Type B pancreatic cell (in vitro differentiated cells): Measurements from ENCODE around the gene CCDC12. TPM values are rescaled to one million over a fixed set of nuclear protein-coding genes. Genes with fewer than 3 reads are reported as not detected.

ENCODE experiments used
- DNase-seq: peaks from one replicate; pipeline ENCODE4 v3.0.0; 2021; ENCODE audit warnings: mixed read lengths; ENCODE audit not compliant: unreplicated experiment; ENCODE audit errors: extremely low spot score
- H3K27ac Mint-ChIP-seq: 2 replicates; pipeline ENCODE4 v1.8.0; 2021; ENCODE audit warnings: mild to moderate bottlenecking, mixed read lengths
- H3K27me3 Mint-ChIP-seq: 2 replicates; pipeline ENCODE4 v1.8.0; 2021; ENCODE audit warnings: mixed read lengths
- H3K36me3 Mint-ChIP-seq: 2 replicates; pipeline ENCODE4 v1.8.0; 2021; ENCODE audit warnings: mixed read lengths
- H3K4me1 Mint-ChIP-seq: one replicate; pipeline ENCODE4 v1.8.0; 2021; ENCODE audit warnings: mixed read lengths; ENCODE audit not compliant: unreplicated experiment
- H3K4me3 Mint-ChIP-seq: 2 replicates; pipeline ENCODE4 v1.8.0; 2021; ENCODE audit warnings: mild to moderate bottlenecking, mixed read lengths
- H3K9me3 Mint-ChIP-seq: 2 replicates; pipeline ENCODE4 v1.8.0; 2021; ENCODE audit warnings: mixed read lengths
- total RNA-seq: library from RNA; stranded (reverse); gene quantifications from 2 replicates; pipeline ENCODE4 v1.2.1, GENCODE V29; 2021; ENCODE audit warnings: low replicate concordance
- TF ChIP-seq, protein P1 (sequence below): fragments of 200-600 bp; sonication (generic); conservative IDR thresholded peaks from 2 replicates; pipeline ENCODE4 v1.5.0; 2021; ENCODE audit warnings: antibody characterized with exemption, mild to moderate bottlenecking

The CCDC12 gene
- total RNA-seq, 1 donor from 2014 or later = 46.7 TPM

DNA sequence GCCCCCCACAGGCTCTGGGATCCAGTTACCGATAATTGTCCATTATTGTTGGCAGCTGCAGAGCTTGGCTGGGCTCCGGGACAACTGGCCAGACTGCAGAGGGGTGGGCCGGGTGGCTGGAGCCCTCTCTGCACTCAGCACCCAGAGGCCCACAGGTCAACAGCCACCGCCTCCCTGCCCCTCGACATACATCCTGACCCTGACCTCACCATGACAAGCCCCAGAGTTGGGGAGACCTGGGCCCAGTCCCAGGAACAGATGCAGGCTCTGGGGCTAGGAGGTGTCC is 76.6 kb downstream of the CCDC12 start:
- TF ChIP-seq, protein P1, sequence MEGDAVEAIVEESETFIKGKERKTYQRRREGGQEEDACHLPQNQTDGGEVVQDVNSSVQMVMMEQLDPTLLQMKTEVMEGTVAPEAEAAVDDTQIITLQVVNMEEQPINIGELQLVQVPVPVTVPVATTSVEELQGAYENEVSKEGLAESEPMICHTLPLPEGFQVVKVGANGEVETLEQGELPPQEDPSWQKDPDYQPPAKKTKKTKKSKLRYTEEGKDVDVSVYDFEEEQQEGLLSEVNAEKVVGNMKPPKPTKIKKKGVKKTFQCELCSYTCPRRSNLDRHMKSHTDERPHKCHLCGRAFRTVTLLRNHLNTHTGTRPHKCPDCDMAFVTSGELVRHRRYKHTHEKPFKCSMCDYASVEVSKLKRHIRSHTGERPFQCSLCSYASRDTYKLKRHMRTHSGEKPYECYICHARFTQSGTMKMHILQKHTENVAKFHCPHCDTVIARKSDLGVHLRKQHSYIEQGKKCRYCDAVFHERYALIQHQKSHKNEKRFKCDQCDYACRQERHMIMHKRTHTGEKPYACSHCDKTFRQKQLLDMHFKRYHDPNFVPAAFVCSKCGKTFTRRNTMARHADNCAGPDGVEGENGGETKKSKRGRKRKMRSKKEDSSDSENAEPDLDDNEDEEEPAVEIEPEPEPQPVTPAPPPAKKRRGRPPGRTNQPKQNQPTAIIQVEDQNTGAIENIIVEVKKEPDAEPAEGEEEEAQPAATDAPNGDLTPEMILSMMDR = no peak
- H3K4me1 Mint-ChIP-seq = peaks cover 11% of the 10 kb centered on the region
- H3K36me3 Mint-ChIP-seq = peaks cover 3% of the 10 kb centered on the region
- H3K27me3 Mint-ChIP-seq = peaks cover 4% of the 10 kb centered on the region
- no peak for DNase-seq
- H3K27ac Mint-ChIP-seq = no peak overlapping the region
- no peaks in the 10 kb centered on the region for H3K9me3 Mint-ChIP-seq
- no peak overlapping the region for H3K4me3 Mint-ChIP-seq

DNA sequence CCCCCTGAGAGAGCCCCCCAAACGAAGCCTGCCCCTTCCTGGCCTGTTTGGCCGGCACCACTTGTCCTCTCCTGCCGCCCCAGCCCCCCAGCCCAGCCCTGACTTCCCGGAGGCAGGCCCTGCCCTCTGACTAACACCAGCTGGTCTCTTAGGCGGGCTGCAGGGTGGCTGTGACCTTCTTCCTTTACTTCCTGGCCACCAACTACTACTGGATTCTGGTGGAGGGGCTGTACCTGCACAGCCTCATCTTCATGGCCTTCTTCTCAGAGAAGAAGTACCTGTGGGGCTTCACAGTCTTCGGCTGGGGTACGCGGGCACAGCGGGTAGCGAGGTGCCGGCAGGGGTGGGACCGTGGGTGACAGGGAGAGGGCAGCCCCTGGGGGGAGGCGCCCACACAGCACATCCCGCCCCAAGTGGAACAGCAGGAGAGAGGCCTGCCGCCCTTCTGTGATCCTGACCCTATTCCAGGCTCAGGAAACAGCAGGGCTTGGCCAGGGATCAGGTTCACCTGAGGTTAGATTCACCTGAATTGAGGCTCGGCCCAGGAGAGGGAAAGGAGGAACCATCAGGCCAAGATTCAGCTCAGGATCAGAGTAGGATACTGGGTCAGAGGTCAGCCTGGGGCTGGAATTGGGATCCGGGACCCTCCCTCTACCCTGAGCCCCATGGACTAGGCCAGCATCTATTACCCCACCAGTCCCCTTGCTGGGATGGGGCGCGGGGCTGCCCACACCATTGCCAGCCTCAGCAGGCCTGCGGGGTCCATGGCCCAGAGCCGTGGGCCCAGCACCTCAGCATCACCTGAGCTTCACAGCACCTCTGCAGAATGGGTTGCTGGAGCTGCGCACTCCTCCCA is 77.2 kb downstream of the CCDC12 start:
- DNase-seq = no peak
- Mint-ChIP-seq H3K4me1 (peaks cover 12% of the 10 kb centered on the region), H3K27ac (no peak overlapping the region), H3K36me3 (peaks cover 3% of the 10 kb centered on the region), H3K27me3 (peaks cover 4% of the 10 kb centered on the region), H3K4me3 (no peak overlapping the region), H3K9me3 (no peaks in the 10 kb centered on the region)
- TF ChIP-seq, protein P1 = no peak

DNA sequence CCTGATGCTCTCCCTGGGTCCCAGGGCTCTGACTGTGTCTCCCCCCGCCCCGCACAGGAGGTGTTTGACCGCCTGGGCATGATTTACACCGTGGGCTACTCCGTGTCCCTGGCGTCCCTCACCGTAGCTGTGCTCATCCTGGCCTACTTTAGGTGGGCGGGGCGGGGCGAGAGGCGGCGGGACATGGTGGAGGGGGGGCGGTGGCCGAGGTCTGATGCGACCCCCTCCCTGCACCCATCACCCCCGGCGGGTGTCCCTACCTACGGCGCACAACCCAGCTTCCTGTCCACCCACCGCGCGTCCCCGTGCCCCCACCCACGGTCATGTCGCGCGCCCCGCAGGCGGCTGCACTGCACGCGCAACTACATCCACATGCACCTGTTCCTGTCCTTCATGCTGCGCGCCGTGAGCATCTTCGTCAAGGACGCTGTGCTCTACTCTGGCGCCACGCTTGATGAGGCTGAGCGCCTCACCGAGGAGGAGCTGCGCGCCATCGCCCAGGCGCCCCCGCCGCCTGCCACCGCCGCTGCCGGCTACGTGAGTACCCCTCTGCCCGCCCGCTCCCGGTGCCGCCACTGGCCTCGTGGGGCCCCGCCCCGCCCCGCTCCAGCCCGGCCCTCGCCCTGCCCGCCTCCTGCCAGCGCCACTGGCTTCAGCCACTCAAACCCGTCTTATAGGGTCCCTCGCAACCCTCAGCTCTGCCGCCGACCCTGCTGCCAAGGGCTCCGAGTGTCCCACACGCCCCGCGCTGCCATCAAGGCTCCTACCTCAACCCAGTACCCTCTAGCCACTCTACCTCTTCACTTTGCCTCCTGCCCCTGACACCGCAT is 78.0 kb downstream of the CCDC12 start:
- H3K36me3 Mint-ChIP-seq = peaks cover 3% of the 10 kb centered on the region
- no peak for DNase-seq
- H3K27ac Mint-ChIP-seq = no peak overlapping the region
- TF ChIP-seq, protein P1 = no peak
- H3K9me3 Mint-ChIP-seq = no peaks in the 10 kb centered on the region
- H3K4me1 Mint-ChIP-seq = peaks cover 15% of the 10 kb centered on the region
- H3K27me3 Mint-ChIP-seq = peaks cover 7% of the 10 kb centered on the region
- H3K4me3 Mint-ChIP-seq = no peak overlapping the region

DNA sequence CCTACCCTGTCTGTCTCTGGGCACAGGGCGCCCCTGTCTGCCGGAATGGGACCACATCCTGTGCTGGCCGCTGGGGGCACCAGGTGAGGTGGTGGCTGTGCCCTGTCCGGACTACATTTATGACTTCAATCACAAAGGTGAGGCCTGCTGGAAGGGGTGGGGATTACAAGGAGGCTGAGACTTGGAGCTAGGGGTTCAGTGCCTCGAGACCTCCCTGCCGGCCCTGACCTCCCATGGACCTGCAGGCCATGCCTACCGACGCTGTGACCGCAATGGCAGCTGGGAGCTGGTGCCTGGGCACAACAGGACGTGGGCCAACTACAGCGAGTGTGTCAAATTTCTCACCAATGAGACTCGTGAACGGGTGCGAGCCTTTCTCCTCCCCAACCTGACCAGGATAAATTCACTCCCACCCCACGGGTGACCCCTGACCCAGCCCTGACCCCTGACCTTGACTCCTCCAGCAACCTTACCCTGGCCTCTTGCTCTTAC is 78.7 kb downstream of the CCDC12 start:
- Mint-ChIP-seq H3K9me3 (no peaks in the 10 kb centered on the region), H3K27me3 (peaks cover 7% of the 10 kb centered on the region), H3K27ac (no peak overlapping the region), H3K36me3 (peaks cover 3% of the 10 kb centered on the region), H3K4me1 (peaks cover 15% of the 10 kb centered on the region), H3K4me3 (no peak overlapping the region)
- TF ChIP-seq, protein P1 = no peak
- no peak for DNase-seq

DNA sequence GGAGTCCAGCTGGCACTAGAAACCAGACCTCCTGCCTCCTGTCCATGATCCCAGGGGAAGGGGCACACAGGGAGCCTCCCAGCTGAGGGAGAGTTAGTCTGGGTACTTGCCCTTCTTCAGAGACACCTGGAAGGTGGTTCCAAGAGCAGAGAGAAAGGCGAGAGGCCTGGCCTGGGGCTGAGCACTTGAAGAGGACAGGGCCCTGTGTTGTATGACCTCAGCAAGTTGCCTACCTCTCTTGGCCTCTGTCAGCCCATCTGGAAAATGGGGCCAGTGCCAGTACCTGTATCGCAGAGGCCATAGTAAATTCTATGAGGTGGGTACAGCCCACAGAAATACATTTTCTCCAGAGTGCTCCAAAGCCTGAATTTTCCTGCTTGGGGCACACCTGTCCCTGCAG is 79.5 kb downstream of the CCDC12 start:
- H3K36me3 Mint-ChIP-seq = peaks cover 3% of the 10 kb centered on the region
- peaks cover 7% of the 10 kb centered on the region for H3K27me3 Mint-ChIP-seq
- peaks cover 19% of the 10 kb centered on the region for H3K4me1 Mint-ChIP-seq
- no peak for DNase-seq
- no peak overlapping the region for H3K27ac Mint-ChIP-seq
- no peak overlapping the region for H3K4me3 Mint-ChIP-seq
- no peaks in the 10 kb centered on the region for H3K9me3 Mint-ChIP-seq
- TF ChIP-seq, protein P1 = no peak
